Measurements from ENCODE around the gene RAD51B. TPM values are rescaled to one million over a fixed set of nuclear protein-coding genes. Genes with fewer than 3 reads are reported as not detected.

The RAD51B gene
- total RNA-seq, 1 experiment from 2014 or later, result 20.0 TPM

GRCh38 chr14:68636597-68636996, 817.0 kb downstream of the RAD51B start:
- DNase-seq (ENCODE audit: low read depth, low spot score) (no peak), ATAC-seq (no peak)
- POLR2A ChIA-PET, result no interaction called here
- Histone ChIP-seq H3K36me3 (ENCODE audit: control insufficient read depth in 1 of 2, insufficient read depth in 2 of 2, low read length in 2 of 2) (no peaks in the 10 kb centered on the region), H3K79me2 (ENCODE audit: insufficient read depth, low read length) (no peaks in the 10 kb centered on the region), H3K9me2 (ENCODE audit: insufficient read depth) (0 out of 2 replicates have a peak, but pooled peaks cover 3% of the 10 kb centered on the region), H3K4me2 (ENCODE audit: low read length) (no peak overlapping the region), H3K4me3 (replicated peaks in 1 of 2; ENCODE audit: low read depth in 1 of 2, low read length in 2 of 2) (no peak overlapping the region), H3K9me3 (ENCODE audit: control insufficient read depth in 1 of 2, insufficient read depth in 1 of 2, low read depth in 1 of 2, low read length in 2 of 2) (no peaks in the 10 kb centered on the region), H3K9ac (ENCODE audit: low read length) (no peak overlapping the region), H4K20me1 (ENCODE audit: insufficient read depth) (no peaks in the 10 kb centered on the region), H2AFZ (ENCODE audit: low read depth, low read length, poor library complexity, severe bottlenecking) (no peak overlapping the region), H3K27me3 (ENCODE audit: insufficient read depth, low read length) (no peaks in the 10 kb centered on the region), H3K27ac (ENCODE audit: low read depth, low read length) (no peak overlapping the region), H3K4me1 (ENCODE audit: control insufficient read depth in 1 of 2, insufficient read depth in 2 of 2, low read length in 2 of 2) (peaks cover 16 to 17% of the 10 kb centered on the region in 2 experiments; a peak in 2 of 4 replicates)
- TF ChIP-seq EZH2phosphoT487 (IDR thresholded peaks at IDR 0.05; ENCODE audit: borderline replicate concordance), result no peak
- no peak for TF ChIP-seq JUND (IDR thresholded peaks at IDR 0.05)
- no peak for TF ChIP-seq CTCF (IDR thresholded peaks at IDR 0.05 in 2 of 3, conservative IDR thresholded peaks at IDR 0.05 in 1 of 3; ENCODE audit: borderline replicate concordance in 1 of 3, insufficient read depth in 1 of 3, low read depth in 2 of 3, low read length in 2 of 3)
- TF ChIP-seq MAX (IDR thresholded peaks at IDR 0.05), result no peak
- no peak for TF ChIP-seq TCF7L2 (IDR thresholded peaks at IDR 0.05; ENCODE audit: borderline replicate concordance, extremely low read depth, insufficient read depth, insufficient read length)
- no peak for TF ChIP-seq ATF3 (IDR thresholded peaks at IDR 0.05)
- TF ChIP-seq POLR2AphosphoS5 (IDR thresholded peaks at IDR 0.05; ENCODE audit: low read depth, low read length), result no peak
- TF ChIP-seq SRF (IDR thresholded peaks at IDR 0.05; ENCODE audit: low read depth), result no peak
- TF ChIP-seq ELF1 (IDR thresholded peaks at IDR 0.05; ENCODE audit: borderline replicate concordance, low read depth), result no peak
- no peak for TF ChIP-seq CBX3 (IDR thresholded peaks at IDR 0.05; ENCODE audit: low read depth)
- CTCF ChIA-PET, result no interaction called here
- intact Hi-C loops (cut with micrococcal nuclease), result no loop called here
- RAD21 ChIA-PET (ENCODE audit: low non-redundant PET in 1 of 2, low total read pairs in 2 of 2, uncharacterized antibody in 2 of 2, unreplicated experiment in 2 of 2), result no interaction called here
- no TSS peak for BruUV-seq (replicated peaks)

Measured in HCT116 (cell line).